Measurements from ENCODE around the gene EMC6.

The EMC6 gene

DNA sequence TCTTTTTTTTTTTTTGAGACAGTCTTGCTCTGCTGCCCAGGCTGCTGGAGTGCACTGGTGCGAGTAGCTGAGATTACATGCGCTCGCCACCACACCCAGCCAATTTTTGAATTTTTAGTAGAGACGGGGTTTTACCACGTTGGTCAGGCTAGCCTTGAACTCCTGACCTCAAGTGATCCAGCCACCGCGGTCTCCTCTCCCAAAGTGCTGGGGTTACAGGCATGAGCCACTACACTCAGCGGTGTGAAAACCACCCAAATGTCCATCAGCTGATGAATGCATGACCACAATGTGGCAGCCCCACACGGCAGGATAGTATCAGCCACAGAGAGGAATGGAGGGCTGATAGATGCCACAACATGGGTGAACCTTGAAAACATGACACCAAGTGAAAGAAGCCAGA lies 25.2 kb downstream of the EMC6 start:
- no peak overlapping the region for H3K27ac ChIP-seq

GRCh38 chr17:3695129-3695722 lies 26.6 kb downstream of the EMC6 start:
- Histone ChIP-seq H3K79me2 (ENCODE audit: insufficient read depth, low read depth) (no peaks in the 10 kb centered on the region; the same call in 1 of the 2 replicates), H3K4me2 (peak overlapping the region; percentile 57), H2AFZ (ENCODE audit: low read depth) (peak overlapping the region; percentile 54; the same call in 1 of the 2 replicates), H3K27me3 (ENCODE audit: insufficient read depth, low read depth) (no peaks in the 10 kb centered on the region), H3K27ac (0 out of 2 replicates have a peak overlapping the region, but pooled peaks have one; percentile 24), H3K9ac (peak overlapping the region; percentile 67), H4K20me1 (ENCODE audit: insufficient read depth) (no peaks in the 10 kb centered on the region), H3K4me1 (ENCODE audit: low read depth, poor library complexity, severe bottlenecking) (peaks cover 12% of the 10 kb centered on the region), H3K36me3 (ENCODE audit: insufficient read depth) (no peaks in the 10 kb centered on the region), H3K4me3 (IDR thresholded peaks at IDR 0.05; ENCODE audit: insufficient read depth, low read depth, low read length) (no peak overlapping the region)
- TF ChIP-seq, protein P1, sequence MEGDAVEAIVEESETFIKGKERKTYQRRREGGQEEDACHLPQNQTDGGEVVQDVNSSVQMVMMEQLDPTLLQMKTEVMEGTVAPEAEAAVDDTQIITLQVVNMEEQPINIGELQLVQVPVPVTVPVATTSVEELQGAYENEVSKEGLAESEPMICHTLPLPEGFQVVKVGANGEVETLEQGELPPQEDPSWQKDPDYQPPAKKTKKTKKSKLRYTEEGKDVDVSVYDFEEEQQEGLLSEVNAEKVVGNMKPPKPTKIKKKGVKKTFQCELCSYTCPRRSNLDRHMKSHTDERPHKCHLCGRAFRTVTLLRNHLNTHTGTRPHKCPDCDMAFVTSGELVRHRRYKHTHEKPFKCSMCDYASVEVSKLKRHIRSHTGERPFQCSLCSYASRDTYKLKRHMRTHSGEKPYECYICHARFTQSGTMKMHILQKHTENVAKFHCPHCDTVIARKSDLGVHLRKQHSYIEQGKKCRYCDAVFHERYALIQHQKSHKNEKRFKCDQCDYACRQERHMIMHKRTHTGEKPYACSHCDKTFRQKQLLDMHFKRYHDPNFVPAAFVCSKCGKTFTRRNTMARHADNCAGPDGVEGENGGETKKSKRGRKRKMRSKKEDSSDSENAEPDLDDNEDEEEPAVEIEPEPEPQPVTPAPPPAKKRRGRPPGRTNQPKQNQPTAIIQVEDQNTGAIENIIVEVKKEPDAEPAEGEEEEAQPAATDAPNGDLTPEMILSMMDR (conservative IDR thresholded peaks at IDR 0.05; ENCODE audit: low read depth, low read length) = no peak

More for the DNA sequence above, 25.2 kb downstream of the EMC6 start:
- Histone ChIP-seq H3K4me3 (IDR thresholded peaks at IDR 0.05; ENCODE audit: insufficient read depth, low read depth, low read length) (no peak overlapping the region), H3K4me2 (no peak overlapping the region), H3K27me3 (ENCODE audit: insufficient read depth, low read depth) (no peaks in the 10 kb centered on the region), H3K9ac (no peak overlapping the region), H2AFZ (ENCODE audit: low read depth) (no peak overlapping the region), H4K20me1 (ENCODE audit: insufficient read depth) (no peaks in the 10 kb centered on the region), H3K36me3 (ENCODE audit: insufficient read depth) (no peaks in the 10 kb centered on the region), H3K4me1 (ENCODE audit: low read depth, poor library complexity, severe bottlenecking) (peaks cover 12% of the 10 kb centered on the region), H3K79me2 (ENCODE audit: insufficient read depth, low read depth) (no peaks in the 10 kb centered on the region; the same call in 1 of the 2 replicates)
- TF ChIP-seq, protein P1 (conservative IDR thresholded peaks at IDR 0.05; ENCODE audit: low read depth, low read length) = no peak

DNA sequence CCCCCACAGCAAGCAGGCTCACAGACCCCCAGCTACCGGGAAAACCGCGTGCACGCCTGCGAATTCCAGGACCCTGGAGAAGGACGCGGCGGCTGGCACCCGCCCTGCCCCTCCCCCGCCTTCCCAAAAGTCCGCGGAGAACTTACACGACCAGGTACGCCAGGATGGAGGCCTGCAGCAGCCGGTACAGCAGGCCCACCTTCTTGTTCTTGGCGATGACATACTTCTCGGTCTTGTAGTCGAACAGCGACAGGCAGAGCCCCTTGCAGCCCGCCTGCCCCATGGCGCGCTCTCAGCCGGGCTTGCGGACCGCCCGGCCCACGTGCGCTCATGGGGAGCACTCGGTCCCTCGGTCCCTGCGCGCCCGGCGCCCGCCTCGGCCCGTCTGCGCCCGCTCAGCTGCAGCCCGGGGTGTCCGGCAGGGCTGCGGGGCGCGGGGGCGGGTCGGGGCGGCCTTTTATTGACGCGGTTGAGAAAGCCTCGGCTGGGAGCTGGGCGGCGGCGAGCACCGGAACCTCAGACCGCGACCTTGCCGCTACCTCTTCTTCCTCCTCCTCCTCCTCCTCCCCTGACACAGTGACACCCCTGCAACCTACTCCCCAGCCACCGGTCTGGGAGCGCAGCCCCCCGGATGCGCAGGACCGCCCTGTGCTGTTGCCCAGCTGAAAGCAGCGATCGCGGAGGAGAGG lies 27.3 kb downstream of the EMC6 start, which contains the start of gene P2RX5:
P2RX5 (minus strand) TSS at position 433 of the 689 bp plus-strand sequence; CDS start at position 283, 150 bp downstream.
- Histone ChIP-seq H3K4me1 (ENCODE audit: low read depth, poor library complexity, severe bottlenecking) (peaks cover 12% of the 10 kb centered on the region), H3K4me3 (IDR thresholded peaks at IDR 0.05; ENCODE audit: insufficient read depth, low read depth, low read length) (no peak within 1 kb of the TSS), H3K27ac (0 out of 2 replicates have a peak within 1 kb of the TSS, but pooled peaks have one; percentile 24), H3K4me2 (peak within 1 kb of the TSS; percentile 57), H3K27me3 (ENCODE audit: insufficient read depth, low read depth) (no peaks in the 10 kb centered on the region), H3K9ac (peak within 1 kb of the TSS; percentile 67), H3K36me3 (ENCODE audit: insufficient read depth) (no peaks in the 10 kb centered on the region), H3K79me2 (ENCODE audit: insufficient read depth, low read depth) (no peaks in the 10 kb centered on the region; the same call in 1 of the 2 replicates), H2AFZ (ENCODE audit: low read depth) (peak within 1 kb of the TSS; percentile 54), H4K20me1 (ENCODE audit: insufficient read depth) (no peaks in the 10 kb centered on the region)
- TF ChIP-seq, protein P1 (conservative IDR thresholded peaks at IDR 0.05; ENCODE audit: low read depth, low read length) = no peak

DNA sequence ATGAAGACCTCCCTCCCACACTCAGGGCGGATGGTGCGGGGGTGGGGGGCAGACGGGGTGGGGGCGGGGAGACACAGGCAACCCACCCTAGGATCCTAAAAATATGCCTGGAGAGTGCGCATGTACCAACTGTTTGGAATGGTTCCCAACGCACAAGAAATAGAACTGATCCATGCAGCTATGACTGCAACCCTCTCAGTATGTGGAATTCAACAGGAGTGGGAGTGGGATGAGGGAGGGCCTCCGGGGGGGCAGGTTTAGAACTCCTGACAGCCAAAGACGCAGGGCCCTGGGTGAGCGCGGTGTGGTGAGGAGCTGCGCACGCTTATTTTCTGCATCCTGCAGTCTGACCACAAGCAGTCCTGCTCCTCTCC lies 28.5 kb downstream of the EMC6 start:
- no peaks in the 10 kb centered on the region for H3K36me3 ChIP-seq (ENCODE audit: insufficient read depth)
- peaks cover 12% of the 10 kb centered on the region for H3K4me1 ChIP-seq (ENCODE audit: low read depth, poor library complexity, severe bottlenecking)
- no peaks in the 10 kb centered on the region for H4K20me1 ChIP-seq (ENCODE audit: insufficient read depth)
- no peak overlapping the region for H2AFZ ChIP-seq (ENCODE audit: low read depth)
- H3K27me3 ChIP-seq (ENCODE audit: insufficient read depth, low read depth) = no peaks in the 10 kb centered on the region
- H3K27ac ChIP-seq = no peak overlapping the region
- H3K9ac ChIP-seq = no peak overlapping the region
- TF ChIP-seq, protein P1 (conservative IDR thresholded peaks at IDR 0.05; ENCODE audit: low read depth, low read length) = no peak
- H3K4me3 ChIP-seq (IDR thresholded peaks at IDR 0.05; ENCODE audit: insufficient read depth, low read depth, low read length) = no peak overlapping the region
- no peaks in the 10 kb centered on the region; the same call in 1 of the 2 replicates for H3K79me2 ChIP-seq (ENCODE audit: insufficient read depth, low read depth)
- no peak overlapping the region for H3K4me2 ChIP-seq

All from KMS-11 (cell line).